COLO829 (cell line): ENCODE results near the gene GPR160.
"Not testable (repeated sequence)": the region's sequence is repeated elsewhere in the genome, so short reads cannot be mapped to it uniquely, and the experiment has no call there.

ENCODE experiments used
- DNase-seq: peaks from one replicate; pipeline ENCODE4 v3.0.0; 2012; ENCODE audit warnings: low spot score

GPR160 gene

DNA sequence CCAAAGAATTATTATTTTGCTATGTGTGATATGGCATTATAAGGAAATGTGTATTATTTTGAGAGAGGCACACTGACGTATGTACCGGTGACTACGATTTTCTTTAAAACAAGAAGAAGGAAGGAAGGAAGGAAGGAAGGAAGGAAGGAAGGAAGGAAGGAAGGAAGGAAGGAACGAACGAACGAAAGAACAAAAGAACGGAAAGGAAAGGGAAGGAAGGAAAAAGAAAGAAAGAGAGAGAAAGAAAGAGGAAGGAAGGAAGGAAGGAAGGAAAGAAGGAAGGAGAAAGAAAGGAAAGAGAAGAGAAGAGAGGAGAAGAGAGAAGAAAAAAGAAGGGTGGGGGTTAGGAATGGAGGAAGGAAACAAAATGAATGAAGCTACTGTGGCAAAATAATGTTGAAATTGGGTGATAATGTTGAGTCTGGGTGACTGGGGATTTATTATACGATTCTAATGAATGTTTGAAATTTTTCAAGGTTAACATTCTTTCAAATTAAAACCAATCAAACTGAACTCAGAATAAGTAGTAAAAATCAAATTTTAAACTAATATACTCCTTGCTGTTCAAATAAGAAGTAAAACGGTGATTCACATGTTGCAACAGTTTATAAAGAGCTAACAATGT lies 73.5 kb downstream of the GPR160 start:
- no peak for DNase-seq

DNA sequence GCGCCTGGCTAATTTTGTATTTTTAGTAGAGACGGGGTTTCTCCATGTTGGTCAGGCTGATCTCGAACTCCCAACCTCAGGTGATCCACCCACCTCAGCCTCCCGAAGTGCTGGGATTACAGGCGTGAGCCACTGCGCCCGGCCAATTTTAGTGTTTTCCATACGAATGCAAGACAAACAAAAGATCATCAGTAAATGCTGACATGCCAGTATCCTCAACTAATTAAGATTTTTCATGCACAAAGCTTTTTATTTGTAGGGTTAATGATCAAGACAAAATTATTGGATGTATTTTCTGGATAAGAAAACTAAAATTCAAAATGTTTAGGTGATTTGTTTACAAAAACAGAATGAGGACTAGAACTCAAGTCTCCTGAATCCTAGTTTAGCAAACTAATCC lies 76.4 kb downstream of the GPR160 start:
- DNase-seq = not testable (repeated sequence)

DNA sequence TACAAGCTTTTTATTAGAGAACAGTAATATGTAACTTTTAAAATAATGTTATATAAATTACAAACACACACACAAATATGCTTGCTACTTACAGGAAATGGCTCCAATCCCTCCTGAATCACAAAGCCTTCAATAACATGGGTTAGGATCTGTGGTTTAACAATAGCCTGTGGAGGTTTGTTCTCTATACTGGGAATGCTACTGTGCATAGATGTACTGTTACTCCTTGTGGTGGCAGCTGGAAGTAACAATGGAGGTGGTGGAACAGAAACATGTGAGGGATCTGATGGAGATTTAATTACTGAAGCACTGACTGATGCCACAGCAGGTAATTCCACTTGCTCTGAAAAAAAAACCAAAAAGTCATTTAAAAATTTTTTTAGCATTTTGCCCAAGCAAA lies 79.3 kb downstream of the GPR160 start:
- no peak for DNase-seq

GRCh38 chr3:170128259-170128976 lies 90.6 kb downstream of the GPR160 start:
- no peak for DNase-seq

GRCh38 chr3:170128977-170129431 lies 91.2 kb downstream of the GPR160 start:
- DNase-seq = no peak

DNA sequence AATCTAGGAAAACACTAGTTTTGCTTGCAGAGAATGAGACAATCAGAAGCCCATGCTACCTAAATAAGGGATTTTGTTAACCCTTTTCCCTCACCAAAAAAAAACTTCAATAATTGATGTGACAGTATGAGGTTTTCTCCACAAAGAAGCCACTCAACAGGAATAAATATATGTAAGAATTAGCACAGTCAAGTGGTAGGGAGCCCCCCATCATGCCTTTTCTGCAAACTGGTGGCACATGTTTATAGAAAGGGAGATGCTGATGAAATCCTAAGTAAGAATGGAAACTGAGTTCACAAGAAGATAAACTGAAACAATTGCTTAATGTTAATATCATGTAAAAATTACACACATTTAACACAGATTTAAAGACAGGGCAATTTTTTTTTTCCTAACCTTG lies 92.7 kb downstream of the GPR160 start:
- no peak for DNase-seq

DNA sequence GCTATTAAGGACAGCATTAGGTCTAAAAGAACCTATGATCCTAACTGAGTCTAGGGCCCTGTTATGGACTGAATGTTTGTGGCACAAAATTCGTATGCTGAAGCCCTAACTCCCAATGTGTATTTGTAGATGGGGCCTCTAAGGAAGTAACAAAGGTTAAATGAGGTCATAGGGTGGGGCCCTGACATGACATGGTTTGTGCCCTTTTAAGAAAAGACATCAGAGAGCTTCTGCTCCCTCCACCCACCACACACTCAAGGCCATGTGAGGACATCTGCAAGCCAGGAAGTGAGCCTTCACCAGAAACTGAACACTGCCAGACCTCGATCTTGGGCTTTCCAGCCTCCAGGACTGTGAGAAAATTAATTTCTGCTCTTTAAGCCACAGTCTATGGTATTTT lies 94.5 kb downstream of the GPR160 start:
- no peak for DNase-seq
